ENCODE measurements around the gene GNA14.

- TF ChIP-seq YY1 (IDR thresholded peaks at IDR 0.05; ENCODE audit: insufficient read depth, insufficient read length) (no peak), SUZ12 (IDR thresholded peaks at IDR 0.05; ENCODE audit: extremely low read depth, insufficient read depth, insufficient read length) (no peak), ZNF274 (IDR thresholded peaks at IDR 0.05; ENCODE audit: low read depth, low read length) (no peak)
Observed at GRCh38 chr9:77605449-77606220, 42.5 kb downstream of the GNA14 start.
